ENCODE measurements around the gene PLXDC1. TPM values are rescaled to one million over a fixed set of nuclear protein-coding genes. Genes with fewer than 3 reads are reported as not detected.

PLXDC1 gene
- total and polyA plus RNA-seq, 2 experiments from 2014 or later, result 0.28 to 0.91 TPM

- TF ChIP-seq STAT1 (IDR thresholded peaks at IDR 0.05; ENCODE audit: unreplicated experiment), result no peak
- TF ChIP-seq CREB1 (CRISPR knock-in tag; IDR thresholded peaks at IDR 0.05; ENCODE audit: low read depth), result peak; percentile 75
- TF ChIP-seq REST (IDR thresholded peaks at IDR 0.05; ENCODE audit: unreplicated experiment), result no peak
- no peak for TF ChIP-seq EZH2phosphoT487 (IDR thresholded peaks at IDR 0.05; ENCODE audit: unreplicated experiment)
- TF ChIP-seq ZNF462 (CRISPR knock-in tag; IDR thresholded peaks at IDR 0.05), result no peak
- TF ChIP-seq POLR2AphosphoS5 (IDR thresholded peaks at IDR 0.05; ENCODE audit: low read depth), result peak; percentile 56
- no peak for TF ChIP-seq CTCF (conservative IDR thresholded peaks at IDR 0.05; ENCODE audit: low read depth in 2 of 2)
- TF ChIP-seq EZH2 (IDR thresholded peaks at IDR 0.05; ENCODE audit: low read depth, unreplicated experiment), result no peak
- no peak for TF ChIP-seq ZNF331 (CRISPR knock-in tag; IDR thresholded peaks at IDR 0.05; ENCODE audit: low read depth)
- no peak for TF ChIP-seq JUNB (IDR thresholded peaks at IDR 0.05; ENCODE audit: unreplicated experiment)
- TF ChIP-seq NANOG (IDR thresholded peaks at IDR 0.05; ENCODE audit: borderline replicate concordance), result no peak
- H3K27me3 Mint-ChIP-seq (ENCODE audit: insufficient read depth, low read depth, poor library complexity), result peaks cover 23% of the 10 kb centered on the region
- peaks cover 18% of the 10 kb centered on the region for H3K4me1 ChIP-seq (ENCODE audit: insufficient read depth)
- no peaks in the 10 kb centered on the region for H3K27me3 ChIP-seq (ENCODE audit: insufficient read depth)
- H3K79me2 ChIP-seq (replicated peaks; ENCODE audit: insufficient read depth), result no peaks in the 10 kb centered on the region
- H3F3A ChIP-seq (replicated peaks; ENCODE audit: low read depth), result peaks cover 17% of the 10 kb centered on the region
- no peaks in the 10 kb centered on the region for H3K36me3 ChIP-seq (ENCODE audit: insufficient read depth)
- H4K20me1 ChIP-seq (replicated peaks; ENCODE audit: insufficient read depth), result no peaks in the 10 kb centered on the region
- H3K9me3 Mint-ChIP-seq, result no peaks in the 10 kb centered on the region; the same call in 2 of the 3 replicates
- H3K4me3 Mint-ChIP-seq, result peak overlapping the region; percentile 67
- no peak overlapping the region for H3K4me2 ChIP-seq
- ATAC-seq, result peak; percentile 92
- H3K4me3 ChIP-seq, result no peak overlapping the region
- H3K4me1 Mint-ChIP-seq, result peaks cover 39% of the 10 kb centered on the region
- H3K36me3 Mint-ChIP-seq (ENCODE audit: low read depth), result peaks cover 23% of the 10 kb centered on the region
- H3K27ac ChIP-seq (ENCODE audit: low read depth), result no peak overlapping the region
- peak; percentile 98 for DNase-seq (ENCODE audit: low spot score)
- H2AFZ ChIP-seq, result no peak overlapping the region
- H3K27ac Mint-ChIP-seq, result peak overlapping the region; percentile 94
- no peaks in the 10 kb centered on the region for H3K9me2 ChIP-seq (ENCODE audit: insufficient read depth)
Observed at GRCh38 chr17:39177256-39177655, 25.8 kb upstream of the PLXDC1 start.
